CD4-positive, alpha-beta T cell treated with Interleukin-1 beta for 1 hour (primary cell): ENCODE results near the gene IRF6.

Source experiments
- DNase-seq, 2 donors: peaks; one replicate each; pipeline ENCODE4 v3.0.0-alpha.2; 2020 to 2022

Gene IRF6

GRCh38 chr1:209786146-209786545 is 19.8 kb downstream of the IRF6 start:
- DNase-seq = no peak

- DNase-seq = no peak
Measured at GRCh38 chr1:209785592-209785991, 20.4 kb downstream of the IRF6 start.

- peak; percentile 98 for DNase-seq
Measured at GRCh38 chr1:209784265-209785169, 21.4 kb downstream of the IRF6 start, which contains the start of gene C1orf74. TSS of gene C1orf74 (minus strand) at chr1:209784559. CDS start at chr1:209783634, 925 bp downstream.

GRCh38 chr1:209783386-209783785 is 22.6 kb downstream of the IRF6 start:
- DNase-seq = no peak

GRCh38 chr1:209780268-209780667 is 25.7 kb downstream of the IRF6 start:
- no peak for DNase-seq

GRCh38 chr1:209778102-209778501 is 27.8 kb downstream of the IRF6 start:
- no peak for DNase-seq

GRCh38 chr1:209777587-209777986 is 28.4 kb downstream of the IRF6 start:
- no peak for DNase-seq

- no peak for DNase-seq
Measured at GRCh38 chr1:209775678-209776077, 30.3 kb downstream of the IRF6 start.

GRCh38 chr1:209774592-209774991 is 31.4 kb downstream of the IRF6 start:
- DNase-seq = no peak

GRCh38 chr1:209772126-209772525 is 33.8 kb downstream of the IRF6 start:
- no peak for DNase-seq

- no peak for DNase-seq
Measured at GRCh38 chr1:209770636-209771415, 35.1 kb downstream of the IRF6 start.

- DNase-seq = no peak
Measured at GRCh38 chr1:209769971-209770370, 36.0 kb downstream of the IRF6 start.

- DNase-seq = peak; percentile 73 to 75
Measured at GRCh38 chr1:209769171-209769904, 36.6 kb downstream of the IRF6 start.

GRCh38 chr1:209768354-209768774 is 37.6 kb downstream of the IRF6 start:
- DNase-seq = peak; percentile 81 to 82

- no peak for DNase-seq
Measured at GRCh38 chr1:209767706-209768105, 38.2 kb downstream of the IRF6 start.

GRCh38 chr1:209767096-209767495 is 38.8 kb downstream of the IRF6 start:
- DNase-seq = no peak

- peak in 1 of 2 donors; percentile 44 for DNase-seq
Measured at GRCh38 chr1:209766051-209766450, 39.9 kb downstream of the IRF6 start.

GRCh38 chr1:209761011-209761635 is 44.8 kb downstream of the IRF6 start:
- DNase-seq = no peak

- DNase-seq = no peak
Measured at GRCh38 chr1:209759829-209760359, 46.0 kb downstream of the IRF6 start.

- DNase-seq = no peak
Measured at GRCh38 chr1:209758400-209758799, 47.5 kb downstream of the IRF6 start.

- peak; percentile 40 to 56 for DNase-seq
Measured at GRCh38 chr1:209756615-209757445, 49.1 kb downstream of the IRF6 start.
